Memory B cell (primary cell): ENCODE measurements around the gene RSPH9.
"Not testable (repeated sequence)": the region's sequence is repeated elsewhere in the genome, so short reads cannot be mapped to it uniquely, and the experiment has no call there.

Experiments used
- ATAC-seq: fragments of 150-1000 bp; cut with Tn5 transposase; 2 replicates; pipeline ENCODE4 v1.10.0; 2021; ENCODE audit warnings: low read depth, mild to moderate bottlenecking, moderate library complexity
- DNase-seq, 2 donors: peaks; one replicate each; pipeline ENCODE4 v3.0.0; 2022; ENCODE audit warnings: low spot score in 2 of 2
- H3K27ac Mint-ChIP-seq: one replicate; pipeline ENCODE4 v1.8.0; 2022; ENCODE audit warnings: mild to moderate bottlenecking, moderate library complexity, mixed read lengths
- H3K27me3 Mint-ChIP-seq: one replicate; pipeline ENCODE4 v1.8.0; 2022; ENCODE audit warnings: mixed read lengths
- H3K36me3 Mint-ChIP-seq: one replicate; pipeline ENCODE4 v1.8.0; 2022; ENCODE audit warnings: mild to moderate bottlenecking, mixed read lengths
- H3K4me1 Mint-ChIP-seq: one replicate; pipeline ENCODE4 v1.8.0; 2022; ENCODE audit warnings: mixed read lengths
- H3K4me3 Mint-ChIP-seq: one replicate; pipeline ENCODE4 v1.8.0; 2022; ENCODE audit warnings: mild to moderate bottlenecking, moderate library complexity, mixed read lengths
- H3K9me3 Mint-ChIP-seq: one replicate; pipeline ENCODE4 v1.8.0; 2022; ENCODE audit warnings: mixed read lengths

The RSPH9 gene

GRCh38 chr6:43622541-43622940 is 22.3 kb upstream of the RSPH9 start:
- ATAC-seq: no peak
- Mint-ChIP-seq H3K9me3 (no peaks in the 10 kb centered on the region), H3K4me1 (peaks cover 20% of the 10 kb centered on the region), H3K27me3 (no peaks in the 10 kb centered on the region), H3K36me3 (peaks cover 33% of the 10 kb centered on the region), H3K4me3 (no peak overlapping the region), H3K27ac (peak overlapping the region; percentile 60)
- DNase-seq: no peak

DNA sequence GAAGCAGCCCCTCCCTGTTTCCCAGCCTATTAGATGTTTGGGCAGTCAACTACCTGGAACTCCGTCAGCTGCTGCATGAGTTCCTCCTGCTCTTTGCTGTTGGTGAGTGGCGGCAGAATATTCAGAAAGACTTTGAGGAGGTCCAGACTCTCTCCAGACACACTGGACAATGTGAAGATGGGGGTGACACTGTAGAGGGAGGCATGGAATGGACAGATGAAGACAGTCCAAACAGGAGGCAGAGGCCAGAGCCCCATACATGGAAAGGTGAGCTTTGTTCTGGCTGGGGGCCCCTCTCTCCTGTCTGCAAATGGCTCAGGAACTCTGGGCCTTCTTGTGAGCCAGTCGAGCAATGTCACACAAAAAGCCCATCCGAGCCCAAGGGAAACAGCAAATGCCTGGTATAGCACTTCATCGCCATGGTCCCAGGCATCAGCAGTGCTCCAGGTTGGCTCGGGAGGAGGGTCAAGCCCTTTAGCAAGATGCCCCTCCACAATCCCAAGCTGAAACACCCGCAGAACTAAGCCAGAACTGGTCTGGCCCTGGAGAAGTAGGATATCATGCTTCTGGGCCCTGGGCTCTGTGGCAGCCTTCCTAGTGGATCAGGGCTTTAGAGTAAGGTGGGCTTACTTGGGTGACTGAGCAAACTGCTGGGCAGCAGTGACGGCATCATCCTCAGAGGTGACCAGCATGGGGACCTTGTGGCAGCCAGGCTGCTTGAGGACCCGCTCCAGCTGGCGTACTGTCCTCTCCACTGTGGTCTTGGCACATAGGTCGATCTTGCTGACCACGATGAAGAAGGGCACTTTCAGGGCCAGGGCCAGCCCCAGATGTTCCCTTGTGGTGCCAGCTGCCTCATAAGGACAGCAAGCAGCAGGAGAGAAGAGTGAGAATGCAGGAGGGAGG is 20.7 kb upstream of the RSPH9 start:
- Mint-ChIP-seq H3K36me3 (peaks cover 33% of the 10 kb centered on the region), H3K4me1 (peaks cover 27% of the 10 kb centered on the region), H3K27ac (no peak overlapping the region), H3K27me3 (no peaks in the 10 kb centered on the region), H3K9me3 (no peaks in the 10 kb centered on the region), H3K4me3 (no peak overlapping the region)
- ATAC-seq: no peak
- DNase-seq: no peak

GRCh38 chr6:43624786-43625288 is 20.0 kb upstream of the RSPH9 start:
- no peak overlapping the region for H3K27ac Mint-ChIP-seq
- ATAC-seq: no peak
- peaks cover 33% of the 10 kb centered on the region for H3K36me3 Mint-ChIP-seq
- no peaks in the 10 kb centered on the region for H3K9me3 Mint-ChIP-seq
- no peak for DNase-seq
- H3K4me1 Mint-ChIP-seq: peaks cover 29% of the 10 kb centered on the region
- no peaks in the 10 kb centered on the region for H3K27me3 Mint-ChIP-seq
- no peak overlapping the region for H3K4me3 Mint-ChIP-seq

DNA sequence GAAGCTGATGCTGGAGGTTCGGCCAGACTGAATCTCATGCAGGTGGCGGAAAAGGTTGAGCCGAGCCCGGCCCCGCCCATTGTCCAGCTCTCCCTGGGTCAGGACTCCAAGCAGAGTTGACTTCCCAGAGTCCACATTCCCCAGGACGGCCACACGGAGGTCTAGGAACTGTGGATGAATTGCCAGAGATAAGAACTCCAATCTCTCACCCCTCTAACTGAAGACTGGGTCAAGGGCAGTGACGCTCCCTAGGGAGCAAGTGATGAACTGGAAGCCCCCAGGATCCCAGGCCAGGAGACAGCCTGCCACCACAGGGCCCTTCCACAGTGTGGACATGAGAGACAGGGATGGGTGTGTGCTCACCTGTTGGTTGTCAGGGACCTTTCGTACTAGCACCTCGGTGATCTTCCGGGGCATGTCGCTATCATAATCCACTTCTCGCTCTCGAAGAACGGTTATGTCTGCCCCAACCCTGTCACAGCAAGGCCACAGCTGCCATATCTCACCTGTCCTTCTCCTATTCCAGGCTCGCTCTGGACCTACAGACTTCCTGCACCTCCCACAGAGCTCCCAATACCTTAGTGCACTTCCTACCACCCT is 19.3 kb upstream of the RSPH9 start:
- Mint-ChIP-seq H3K27ac (no peak overlapping the region), H3K36me3 (peaks cover 32% of the 10 kb centered on the region), H3K9me3 (no peaks in the 10 kb centered on the region), H3K27me3 (no peaks in the 10 kb centered on the region), H3K4me3 (no peak overlapping the region), H3K4me1 (peaks cover 33% of the 10 kb centered on the region)
- DNase-seq: no peak
- no peak for ATAC-seq

DNA sequence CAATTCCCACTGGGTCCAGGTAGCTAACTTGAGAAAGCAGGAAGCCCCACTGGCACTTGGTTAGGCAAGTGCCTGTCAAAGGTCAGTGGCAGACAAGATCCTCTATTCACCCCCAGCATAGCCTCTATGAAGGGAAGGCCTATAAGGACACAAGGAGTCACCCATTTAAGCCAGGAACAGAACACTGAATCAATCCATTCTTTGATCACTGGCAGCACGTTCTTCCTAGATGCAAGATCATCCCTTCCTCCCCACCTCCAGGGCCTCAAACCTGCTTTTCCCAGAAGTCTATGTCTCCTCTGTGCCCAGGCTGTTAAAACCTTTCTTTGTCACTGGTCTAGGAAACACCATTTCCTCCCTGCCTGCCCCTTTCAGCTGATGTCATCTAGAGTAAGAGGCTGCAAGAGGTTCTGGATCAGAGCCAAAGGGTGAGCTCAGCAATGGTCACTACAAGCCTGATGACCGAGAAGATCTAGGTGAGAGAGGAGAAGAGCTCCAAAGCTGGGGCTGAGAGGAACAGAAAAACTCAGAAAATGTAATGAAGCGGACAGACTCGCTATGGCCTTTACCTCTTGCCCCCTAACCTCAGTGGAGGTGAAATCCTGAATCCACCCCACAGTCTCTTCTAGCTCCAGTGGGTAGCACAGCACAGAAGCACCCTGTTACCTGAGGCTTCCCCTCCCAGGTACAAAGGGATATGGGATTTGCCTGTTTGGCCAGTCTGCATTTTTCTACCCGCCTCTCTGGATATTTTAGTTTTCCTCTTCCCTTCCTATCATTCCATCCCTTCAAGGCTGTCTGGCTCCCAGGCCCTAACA is 17.6 kb upstream of the RSPH9 start:
- Mint-ChIP-seq H3K9me3 (no peaks in the 10 kb centered on the region), H3K4me3 (peak overlapping the region; percentile 18), H3K36me3 (peaks cover 21% of the 10 kb centered on the region), H3K27me3 (no peaks in the 10 kb centered on the region), H3K4me1 (peaks cover 34% of the 10 kb centered on the region), H3K27ac (peak overlapping the region; percentile 79)
- DNase-seq (no peak), ATAC-seq (no peak)

GRCh38 chr6:43628393-43629103 is 16.3 kb upstream of the RSPH9 start:
- Mint-ChIP-seq H3K4me1 (peaks cover 34% of the 10 kb centered on the region), H3K36me3 (peaks cover 12% of the 10 kb centered on the region), H3K27ac (peak overlapping the region; percentile 91), H3K27me3 (no peaks in the 10 kb centered on the region), H3K9me3 (no peaks in the 10 kb centered on the region), H3K4me3 (peak overlapping the region; percentile 96)
- DNase-seq (peak in 1 of 2 donors; percentile 51), ATAC-seq (no peak)

DNA sequence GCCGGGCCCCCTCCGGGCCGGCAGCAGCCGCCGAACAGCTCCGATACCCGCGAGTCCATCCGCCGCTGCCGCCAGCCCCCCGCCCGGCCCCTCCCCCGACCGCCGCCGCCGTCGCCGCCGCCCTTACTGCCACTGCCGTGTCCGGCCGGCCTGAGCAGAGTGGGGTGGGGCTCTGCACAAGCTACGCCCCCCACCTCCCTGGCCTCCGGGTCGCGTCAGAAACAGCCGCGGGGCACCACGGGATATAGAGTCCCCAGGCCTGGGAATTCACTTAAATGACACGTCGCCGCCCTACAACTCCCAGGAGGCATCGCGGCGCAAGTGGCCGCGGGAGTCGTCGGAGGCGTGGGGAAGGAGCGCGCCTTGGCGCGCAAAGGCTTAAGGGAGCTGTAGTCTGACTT is 15.7 kb upstream of the RSPH9 start, which contains the start of gene GTPBP2:
TSS of gene GTPBP2 (minus strand) at position 161 of the 401 bp plus-strand sequence. CDS start at position 59, 102 bp downstream.
- Mint-ChIP-seq H3K9me3 (no peaks in the 10 kb centered on the region), H3K27me3 (no peaks in the 10 kb centered on the region), H3K4me1 (peaks cover 36% of the 10 kb centered on the region), H3K27ac (peak within 1 kb of the TSS; percentile 91), H3K36me3 (peaks cover 10% of the 10 kb centered on the region), H3K4me3 (peak within 1 kb of the TSS; percentile 96)
- DNase-seq (peak; percentile 87 to 92), ATAC-seq (peak; percentile 80)

GRCh38 chr6:43629505-43630300 is 15.1 kb upstream of the RSPH9 start:
- Mint-ChIP-seq H3K4me3 (peak overlapping the region; percentile 96), H3K4me1 (peaks cover 36% of the 10 kb centered on the region), H3K27me3 (no peaks in the 10 kb centered on the region), H3K9me3 (no peaks in the 10 kb centered on the region), H3K27ac (peak overlapping the region; percentile 91), H3K36me3 (peaks cover 7% of the 10 kb centered on the region)
- DNase-seq (peak; percentile 77 to 90), ATAC-seq (peak; percentile 71)

DNA sequence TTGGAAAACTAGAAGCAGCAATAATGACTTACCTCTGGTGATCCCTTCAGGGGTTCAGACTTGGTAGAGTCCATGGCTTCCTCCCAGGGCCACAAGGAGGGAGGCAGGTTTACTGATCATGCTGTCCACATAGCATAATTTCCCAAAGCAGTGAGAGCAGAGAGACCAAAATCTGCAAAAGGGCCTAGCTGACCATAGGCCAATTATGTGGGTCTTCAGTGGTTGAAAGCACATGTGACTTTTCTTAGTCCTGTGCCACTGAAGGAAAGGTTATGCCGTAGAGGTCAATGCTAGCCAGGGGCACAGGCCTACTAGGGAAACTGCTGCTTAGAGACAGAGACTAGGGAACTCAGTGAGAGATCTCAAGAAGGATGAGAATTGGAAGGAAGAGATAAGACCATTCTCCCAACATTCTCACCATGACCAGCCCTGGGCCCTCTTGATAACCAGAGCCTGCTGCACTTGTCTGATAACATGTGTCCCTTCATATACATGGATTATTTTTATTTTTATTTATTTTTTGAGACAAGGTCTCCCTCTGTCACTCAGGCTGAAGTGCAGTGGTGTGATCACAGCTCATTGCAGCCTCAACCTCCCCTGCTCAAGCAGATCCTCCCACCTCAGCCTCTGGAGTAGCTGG is 13.7 kb upstream of the RSPH9 start:
- no peaks in the 10 kb centered on the region for H3K27me3 Mint-ChIP-seq
- H3K4me3 Mint-ChIP-seq: peak overlapping the region; percentile 52
- DNase-seq (no peak), ATAC-seq (no peak)
- peaks cover 5% of the 10 kb centered on the region for H3K36me3 Mint-ChIP-seq
- peak overlapping the region; percentile 91 for H3K27ac Mint-ChIP-seq
- no peaks in the 10 kb centered on the region for H3K9me3 Mint-ChIP-seq
- peaks cover 40% of the 10 kb centered on the region for H3K4me1 Mint-ChIP-seq

DNA sequence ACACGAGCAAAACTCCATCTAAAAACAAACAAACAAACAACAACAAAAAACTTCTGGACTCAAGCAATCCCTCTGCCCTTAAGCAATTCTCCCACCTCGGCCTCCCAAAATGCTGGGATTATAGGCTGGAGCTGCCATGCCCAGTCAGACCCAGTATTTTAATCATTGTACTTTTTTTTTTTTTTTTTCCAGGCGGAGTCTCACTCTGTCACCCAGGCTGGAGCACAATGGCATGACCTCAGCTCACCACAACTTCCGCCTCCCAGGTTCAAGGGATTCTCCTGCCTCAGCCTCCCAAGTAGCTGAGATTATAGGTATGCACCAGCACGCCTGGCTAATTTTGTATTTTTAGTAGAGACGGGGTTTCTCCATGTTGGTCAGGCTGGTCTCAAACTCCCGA is 11.8 kb upstream of the RSPH9 start:
- H3K4me3 Mint-ChIP-seq, H3K27me3 Mint-ChIP-seq, H3K27ac Mint-ChIP-seq, H3K9me3 Mint-ChIP-seq, H3K36me3 Mint-ChIP-seq, ATAC-seq, DNase-seq: not testable (repeated sequence)
- H3K4me1 Mint-ChIP-seq: peaks cover 31% of the 10 kb centered on the region

- ATAC-seq (no peak), DNase-seq (no peak)
- peak overlapping the region; percentile 96 for H3K27ac Mint-ChIP-seq
- peak overlapping the region; percentile 95 for H3K4me3 Mint-ChIP-seq
- peaks cover 3% of the 10 kb centered on the region for H3K36me3 Mint-ChIP-seq
- peaks cover 31% of the 10 kb centered on the region for H3K4me1 Mint-ChIP-seq
- no peaks in the 10 kb centered on the region for H3K9me3 Mint-ChIP-seq
- no peaks in the 10 kb centered on the region for H3K27me3 Mint-ChIP-seq
Observed at GRCh38 chr6:43634702-43635303, 10.0 kb upstream of the RSPH9 start.
